Vagina (tissue), 2 donors: ENCODE data around the gene NRG3.
"Not testable (repeated sequence)": the region's sequence is repeated elsewhere in the genome, so short reads cannot be mapped to it uniquely, and the experiment has no call there.

Source experiments
- POLR2A ChIP-seq, 2 donors: fragments of 450-650 bp; IDR thresholded peaks; one replicate each; pipeline ENCODE4 v1.6.1; 2017; ENCODE audit warnings: antibody characterized with exemption in 2 of 2, mild to moderate bottlenecking in 2 of 2, moderate library complexity in 2 of 2
- POLR2AphosphoS5 ChIP-seq, 2 donors: sonication (generic); formaldehyde crosslinking; IDR thresholded peaks; one replicate each; pipeline ENCODE4 v1.9.0; 2017; ENCODE audit warnings: antibody characterized with exemption in 2 of 2, mild to moderate bottlenecking in 2 of 2, low read depth in 1 of 2; ENCODE audit not compliant: insufficient read depth in 1 of 2

DNA sequence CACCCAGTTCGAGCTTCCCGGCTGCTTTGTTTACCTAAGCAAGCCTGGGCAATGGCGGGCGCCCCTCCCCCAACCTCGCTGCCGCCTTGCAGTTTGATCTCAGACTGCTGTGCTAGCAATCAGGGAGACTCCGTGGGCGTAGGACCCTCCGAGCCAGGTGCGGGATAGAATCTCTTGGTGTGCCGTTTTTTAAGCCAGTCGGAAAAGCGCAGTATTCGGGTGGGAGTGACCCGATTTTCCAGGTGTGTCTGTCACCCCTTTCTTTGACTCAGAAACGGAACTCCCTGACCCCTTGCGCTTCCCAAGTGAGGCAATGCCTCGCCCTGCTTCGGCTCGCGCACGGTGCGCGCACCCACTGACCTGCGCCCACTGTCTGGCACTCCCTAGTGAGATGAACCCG, 474.6 kb downstream of the NRG3 start:
- not testable (repeated sequence) for TF ChIP-seq POLR2AphosphoS5 (IDR thresholded peaks at IDR 0.05; ENCODE audit: insufficient read depth in 1 of 2, low read depth in 1 of 2); POLR2A (IDR thresholded peaks at IDR 0.05)
